ENCODE data around the gene NPAS3.
A peak's percentile ranks its signal among the peaks of the same experiment; 100 is the strongest.

Gene NPAS3

DNA sequence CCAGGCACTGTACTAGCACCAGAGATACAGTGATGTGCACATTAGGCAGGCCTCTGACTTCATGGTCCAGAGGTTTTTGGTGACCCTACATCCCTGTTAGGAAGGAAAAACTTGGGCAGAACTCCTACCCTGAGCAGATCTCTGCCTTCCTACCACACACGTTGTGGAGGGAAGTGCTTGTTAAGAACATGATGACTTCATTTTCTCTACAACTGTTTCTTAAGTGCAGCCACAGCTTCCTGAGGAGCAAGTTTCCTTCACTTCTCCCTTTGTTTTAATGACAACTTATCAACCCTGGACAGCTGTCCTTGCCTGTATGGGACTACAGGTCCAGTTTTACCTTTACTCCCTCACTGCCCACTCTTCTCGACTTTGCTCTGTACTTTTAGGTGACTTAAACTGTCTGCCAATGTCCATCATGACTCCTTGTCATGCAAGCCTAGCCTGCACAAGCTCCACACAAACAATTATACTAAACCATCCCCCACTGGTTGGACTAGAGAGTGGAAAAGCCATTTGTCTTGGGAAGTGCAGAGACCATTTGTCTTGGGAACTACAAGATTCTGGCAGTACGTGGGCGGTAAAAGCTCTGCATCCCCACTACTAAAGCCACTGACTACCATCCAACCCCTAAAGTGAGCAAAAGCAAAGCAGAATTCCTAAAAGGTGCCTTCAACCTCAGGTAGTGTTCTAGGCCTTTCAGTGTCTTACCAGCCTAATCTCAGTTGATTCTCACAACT lies 652.4 kb downstream of the NPAS3 start:
- TF ChIP-seq, protein P1, sequence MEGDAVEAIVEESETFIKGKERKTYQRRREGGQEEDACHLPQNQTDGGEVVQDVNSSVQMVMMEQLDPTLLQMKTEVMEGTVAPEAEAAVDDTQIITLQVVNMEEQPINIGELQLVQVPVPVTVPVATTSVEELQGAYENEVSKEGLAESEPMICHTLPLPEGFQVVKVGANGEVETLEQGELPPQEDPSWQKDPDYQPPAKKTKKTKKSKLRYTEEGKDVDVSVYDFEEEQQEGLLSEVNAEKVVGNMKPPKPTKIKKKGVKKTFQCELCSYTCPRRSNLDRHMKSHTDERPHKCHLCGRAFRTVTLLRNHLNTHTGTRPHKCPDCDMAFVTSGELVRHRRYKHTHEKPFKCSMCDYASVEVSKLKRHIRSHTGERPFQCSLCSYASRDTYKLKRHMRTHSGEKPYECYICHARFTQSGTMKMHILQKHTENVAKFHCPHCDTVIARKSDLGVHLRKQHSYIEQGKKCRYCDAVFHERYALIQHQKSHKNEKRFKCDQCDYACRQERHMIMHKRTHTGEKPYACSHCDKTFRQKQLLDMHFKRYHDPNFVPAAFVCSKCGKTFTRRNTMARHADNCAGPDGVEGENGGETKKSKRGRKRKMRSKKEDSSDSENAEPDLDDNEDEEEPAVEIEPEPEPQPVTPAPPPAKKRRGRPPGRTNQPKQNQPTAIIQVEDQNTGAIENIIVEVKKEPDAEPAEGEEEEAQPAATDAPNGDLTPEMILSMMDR (conservative IDR thresholded peaks at IDR 0.05; ENCODE audit: low read length) = no peak
- DNase-seq (ENCODE audit: low read depth) = peak; percentile 17
- no peak overlapping the region for H3K4me3 ChIP-seq (ENCODE audit: low read length)

DNA sequence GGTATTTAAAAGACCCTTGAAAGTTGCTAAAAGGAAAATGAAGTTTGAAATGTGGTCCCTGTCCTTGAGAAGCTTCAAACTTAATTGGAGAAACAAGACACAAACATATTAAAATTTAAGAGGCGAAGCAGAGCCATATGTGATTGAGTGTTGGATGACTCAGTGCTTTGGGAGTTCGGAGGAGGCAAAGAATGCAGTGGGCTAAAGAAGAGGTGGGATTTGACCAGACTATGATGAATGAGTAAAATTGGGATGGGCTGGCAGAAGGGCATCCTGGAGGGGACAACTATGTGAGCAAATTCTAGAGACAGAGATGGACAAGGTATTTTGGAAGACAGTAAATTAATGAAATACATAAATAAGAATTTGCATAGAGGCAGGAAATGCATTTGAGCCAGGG lies 653.6 kb downstream of the NPAS3 start:
- TF ChIP-seq, protein P1 (conservative IDR thresholded peaks at IDR 0.05; ENCODE audit: low read length) = no peak
- H3K4me3 ChIP-seq (ENCODE audit: low read length) = no peak overlapping the region
- peak; percentile 36 for DNase-seq (ENCODE audit: low read depth)

DNA sequence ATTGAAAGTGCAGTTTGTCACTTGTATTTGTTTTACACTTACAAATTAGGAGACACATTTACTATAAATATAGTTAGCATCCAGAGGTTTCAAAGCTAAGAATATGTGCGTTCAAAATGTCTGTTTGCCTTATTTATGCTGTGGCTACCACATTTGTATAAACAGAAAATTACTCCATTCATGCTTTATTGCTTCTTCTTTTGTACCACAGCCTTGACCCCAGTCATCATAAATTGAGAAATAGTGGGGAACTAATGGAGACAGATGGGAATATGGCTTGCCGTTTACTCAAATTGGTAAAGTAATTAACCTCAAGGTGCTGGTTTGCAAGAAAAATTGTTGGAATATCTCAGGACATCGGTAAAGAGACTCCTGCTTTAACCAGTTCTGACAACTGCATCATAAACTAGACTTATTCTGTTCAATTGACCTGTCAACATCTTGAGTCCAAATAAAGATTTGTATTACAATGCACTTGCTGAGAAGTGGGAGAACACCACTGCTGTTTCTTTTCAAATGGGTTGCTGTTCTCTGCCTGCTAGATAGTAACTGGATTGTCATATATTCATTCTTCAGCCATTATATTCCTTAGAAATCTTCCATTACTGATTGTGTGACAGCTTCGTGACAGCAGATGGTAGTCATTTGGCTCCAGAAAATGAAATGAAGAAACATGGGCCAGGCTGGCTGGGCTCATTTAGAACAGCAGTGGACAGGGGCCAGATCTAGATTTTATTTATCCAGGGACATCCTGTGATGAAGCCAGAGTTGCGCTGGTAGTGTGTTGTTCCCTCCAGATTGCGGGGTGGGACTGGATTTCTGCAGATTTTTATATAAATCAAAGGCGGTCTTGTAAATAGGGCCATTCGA lies 657.8 kb downstream of the NPAS3 start:
- TF ChIP-seq, protein P1 (conservative IDR thresholded peaks at IDR 0.05; ENCODE audit: low read length) = no peak

DNA sequence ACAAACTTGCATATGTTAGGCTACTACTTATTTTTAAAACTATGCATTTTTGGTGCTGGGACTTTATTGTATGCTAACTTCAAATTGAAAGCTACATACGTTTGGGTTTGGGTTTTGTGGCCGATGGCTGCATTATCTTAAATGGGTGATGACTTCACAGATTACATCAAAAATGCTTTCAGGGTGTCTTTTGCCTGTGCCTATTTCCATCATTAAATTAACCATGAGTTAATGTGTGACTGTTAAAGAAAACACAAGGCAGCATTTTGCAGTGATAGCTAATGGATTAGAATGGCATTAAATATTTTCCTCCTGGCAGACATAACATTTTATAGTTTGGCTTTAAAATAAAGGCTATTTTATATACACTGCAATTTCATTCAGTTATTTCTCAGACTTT lies 659.9 kb downstream of the NPAS3 start:
- TF ChIP-seq, protein P1 (conservative IDR thresholded peaks at IDR 0.05; ENCODE audit: low read length) = no peak
- H3K4me3 ChIP-seq (ENCODE audit: low read length) = no peak overlapping the region
- no peak for DNase-seq (ENCODE audit: low read depth)

More for the DNA sequence above, 657.8 kb downstream of the NPAS3 start:
- no peak overlapping the region for H3K4me3 ChIP-seq (ENCODE audit: low read length)
- no peak for DNase-seq (ENCODE audit: low read depth)

DNA sequence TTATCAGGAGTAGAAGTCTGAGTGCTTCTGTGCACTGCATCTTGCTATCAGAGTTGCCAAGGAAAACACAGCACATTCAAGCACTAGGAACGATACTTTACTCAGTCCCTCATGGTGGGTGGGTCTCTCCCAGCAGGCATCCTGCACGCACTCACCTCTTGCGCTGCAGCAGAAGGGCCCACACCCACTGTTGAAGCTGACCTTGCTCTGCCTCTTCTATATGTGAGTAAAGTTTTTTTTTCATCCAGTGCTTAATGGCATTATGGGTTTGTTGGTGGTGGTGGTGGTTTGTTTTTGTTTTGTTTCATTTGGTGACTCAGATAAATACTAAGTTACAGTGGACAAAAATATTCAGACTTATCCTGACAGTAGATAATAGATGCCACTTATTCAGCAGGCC lies 663.7 kb downstream of the NPAS3 start:
- DNase-seq (ENCODE audit: low read depth) = no peak
- H3K4me3 ChIP-seq (ENCODE audit: low read length) = no peak overlapping the region
- TF ChIP-seq, protein P1 (conservative IDR thresholded peaks at IDR 0.05; ENCODE audit: low read length) = no peak

DNA sequence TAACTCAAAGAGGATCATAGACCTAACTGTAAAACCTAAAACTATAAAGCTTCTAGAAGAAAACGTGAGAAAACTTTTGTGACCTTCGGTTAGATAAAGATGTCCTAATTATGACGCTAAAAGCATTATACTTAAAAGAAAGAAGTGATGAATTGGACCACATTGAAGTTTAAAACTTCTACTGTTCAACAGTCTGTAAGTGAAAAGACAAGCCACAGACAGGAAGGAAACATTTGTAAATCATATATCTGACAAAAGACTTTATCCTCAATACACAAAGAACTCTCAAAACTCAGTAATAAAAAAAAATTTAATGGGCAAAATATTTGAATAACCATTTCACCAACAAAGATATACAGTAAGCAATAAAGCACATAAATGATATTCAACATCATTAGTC lies 667.9 kb downstream of the NPAS3 start:
- DNase-seq (ENCODE audit: low read depth) = no peak
- TF ChIP-seq, protein P1 (conservative IDR thresholded peaks at IDR 0.05; ENCODE audit: low read length) = no peak
- no peak overlapping the region for H3K4me3 ChIP-seq (ENCODE audit: low read length)
